Globus pallidus (tissue), 1 donor: ENCODE measurements around the gene TRRAP.

Source experiments
- DNase-seq: peaks from one replicate; pipeline ENCODE4 v3.0.0-alpha.2; 2015; ENCODE audit warnings: low spot score

The TRRAP gene

DNA sequence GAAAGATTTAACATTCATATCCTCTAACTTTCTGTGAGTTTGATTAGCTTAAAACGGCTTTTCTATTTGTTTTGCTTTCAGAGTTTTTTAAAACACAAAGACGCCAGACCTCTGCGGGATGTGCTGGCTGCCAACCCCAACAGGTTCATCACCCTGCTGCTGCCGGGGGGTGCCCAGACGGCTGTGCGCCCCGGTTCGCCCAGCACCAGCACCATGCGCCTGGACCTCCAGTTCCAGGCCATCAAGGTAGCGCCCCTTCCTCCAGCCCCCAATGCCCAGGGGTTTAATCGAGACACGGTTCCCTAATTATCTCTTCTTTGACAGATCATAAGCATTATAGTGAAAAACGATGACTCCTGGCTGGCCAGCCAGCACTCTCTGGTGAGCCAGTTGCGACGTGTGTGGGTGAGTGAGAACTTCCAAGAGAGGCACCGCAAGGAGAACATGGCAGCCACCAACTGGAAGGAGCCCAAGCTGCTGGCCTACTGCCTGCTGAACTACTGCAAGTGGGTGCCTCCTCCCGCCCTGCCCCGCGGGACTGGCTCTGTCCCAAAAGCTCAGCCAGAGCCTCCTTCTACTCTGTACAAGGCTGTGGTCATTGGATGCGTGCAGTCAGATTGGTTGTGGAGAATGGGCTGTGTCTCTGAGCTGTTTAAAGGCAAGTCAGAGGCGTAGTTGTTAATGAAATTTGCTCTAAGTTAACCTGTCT is 71.2 kb downstream of the TRRAP start:
- DNase-seq, result peak; percentile 41

DNA sequence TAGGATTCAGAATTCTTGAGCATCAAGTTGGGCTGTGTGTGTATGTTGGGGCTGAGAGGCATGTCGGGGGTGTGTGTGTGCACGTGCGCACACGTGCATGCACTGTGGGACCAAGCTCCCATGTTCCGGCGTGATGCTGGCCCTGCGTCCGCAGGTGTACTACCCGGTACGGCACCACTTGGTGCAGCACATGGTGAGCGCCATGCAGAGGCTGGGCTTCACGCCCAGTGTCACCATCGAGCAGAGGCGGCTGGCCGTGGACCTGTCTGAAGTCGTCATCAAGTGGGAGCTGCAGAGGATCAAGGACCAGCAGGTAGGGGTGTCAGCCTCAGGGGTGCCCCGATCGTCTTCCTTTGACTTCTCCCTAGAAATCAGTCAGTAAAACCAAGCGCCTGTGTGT is 77.7 kb downstream of the TRRAP start:
- DNase-seq, result no peak

DNA sequence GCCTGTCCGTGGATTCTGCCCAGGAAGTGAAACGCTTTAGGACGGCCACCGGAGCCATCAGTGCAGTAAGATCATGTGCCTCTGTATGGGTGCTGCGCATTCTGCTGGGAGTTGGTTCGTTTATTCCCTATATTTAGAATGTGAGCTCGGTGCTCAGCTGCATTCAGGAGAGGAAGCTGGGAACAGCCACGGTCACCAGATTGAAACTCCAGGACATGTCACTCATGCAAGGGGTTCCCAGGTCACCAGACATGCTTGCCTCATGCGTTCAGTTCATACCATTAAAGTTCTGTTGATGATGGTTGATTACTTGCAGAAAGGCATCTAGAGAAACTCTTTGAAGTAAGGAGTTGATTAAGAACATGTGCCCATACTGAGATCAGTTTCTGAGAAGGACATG is 78.1 kb downstream of the TRRAP start:
- no peak for DNase-seq

DNA sequence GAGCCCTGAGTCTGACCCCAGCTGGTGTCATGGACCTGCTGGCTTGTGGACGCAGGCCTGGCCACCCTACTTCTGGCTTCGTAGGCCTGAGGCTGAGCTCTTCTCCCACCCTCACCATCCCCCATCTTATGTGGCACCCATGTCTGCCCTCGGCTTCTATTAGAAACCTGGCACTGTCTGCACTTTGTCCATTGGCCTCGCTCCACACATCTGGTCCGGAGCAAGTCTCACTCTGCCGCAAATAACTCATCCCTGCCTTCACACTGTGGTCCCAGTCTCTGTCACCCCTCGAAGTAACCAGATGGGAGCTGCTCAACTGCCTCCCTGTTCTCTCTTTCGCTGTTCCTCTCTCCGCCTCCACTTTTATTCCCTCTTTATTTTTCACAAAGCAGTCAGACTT is 78.6 kb downstream of the TRRAP start:
- DNase-seq, result peak; percentile 13

DNA sequence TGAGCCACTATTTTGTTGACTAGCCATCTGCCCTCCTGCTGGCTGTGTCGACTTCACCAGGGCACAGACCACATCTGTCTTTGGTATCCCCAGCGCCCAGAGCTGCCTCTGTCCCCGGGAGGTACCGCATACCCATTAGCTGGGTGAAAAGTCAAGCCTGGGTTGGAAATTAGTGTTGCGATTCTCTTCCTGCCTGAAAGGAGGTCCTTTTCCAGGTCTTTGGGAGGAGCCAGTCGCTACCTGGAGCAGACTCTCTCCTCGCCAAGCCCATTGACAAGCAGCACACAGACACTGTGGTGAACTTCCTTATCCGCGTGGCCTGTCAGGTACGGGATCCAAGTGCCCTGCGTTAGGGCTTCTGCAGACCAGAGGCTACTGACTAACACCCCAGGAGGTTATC is 79.4 kb downstream of the TRRAP start:
- DNase-seq, result no peak

DNA sequence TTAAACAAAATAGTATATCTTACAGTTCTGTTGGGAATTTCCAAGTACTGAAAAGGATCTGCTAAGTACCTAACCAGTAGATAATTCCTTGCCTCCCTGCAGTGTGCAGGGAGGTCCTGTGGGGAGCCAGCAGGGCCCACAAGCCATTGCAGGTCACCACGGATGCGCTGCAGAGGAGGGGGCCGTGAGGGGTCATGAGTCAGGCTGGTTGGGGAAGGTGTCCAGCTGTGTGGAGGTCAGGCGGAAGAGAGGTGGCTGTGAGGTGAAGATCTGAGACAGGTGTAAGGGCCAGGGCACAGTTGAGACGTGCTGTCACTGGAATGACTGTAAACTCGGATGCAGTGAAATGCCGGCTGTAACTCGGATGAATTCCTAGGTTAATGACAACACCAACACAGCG is 80.6 kb downstream of the TRRAP start:
- no peak for DNase-seq

DNA sequence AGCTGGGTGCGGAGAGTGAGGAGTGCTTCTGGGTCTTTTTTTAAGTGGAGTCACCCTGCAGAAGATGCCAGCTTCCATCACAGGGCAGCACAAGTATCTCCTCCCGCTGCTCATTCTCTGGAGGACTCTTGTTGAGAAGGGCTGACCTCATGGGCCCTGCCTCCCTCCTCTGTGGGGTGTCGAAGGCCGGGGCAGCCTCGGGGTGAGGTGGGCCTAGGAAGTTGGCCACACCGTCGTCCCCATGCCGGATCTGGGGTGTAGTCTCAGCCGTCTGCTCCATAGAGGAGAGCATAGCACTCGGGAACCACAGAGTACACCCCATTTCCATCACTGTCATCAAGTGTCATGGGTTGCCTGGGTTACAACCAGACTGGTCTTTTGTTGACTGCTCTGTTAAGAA is 85.0 kb downstream of the TRRAP start:
- no peak for DNase-seq

DNA sequence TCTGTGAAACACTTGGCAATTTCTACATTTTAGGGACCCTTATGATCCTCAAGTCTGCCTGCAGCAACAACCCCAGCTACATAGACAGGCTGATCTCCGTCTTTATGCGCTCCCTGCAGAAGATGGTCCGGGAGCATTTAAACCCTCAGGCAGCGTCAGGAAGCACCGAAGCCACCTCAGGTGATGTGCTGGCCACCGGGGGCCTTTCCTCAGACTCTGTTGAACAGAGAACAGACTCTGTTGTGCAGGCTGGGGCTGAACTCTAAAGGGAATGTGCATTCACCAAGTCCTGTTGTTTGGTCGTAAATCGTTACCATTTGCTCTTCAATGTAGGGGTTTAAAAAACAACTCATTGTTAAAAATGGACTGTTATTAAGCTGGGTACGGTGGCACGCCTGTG is 86.3 kb downstream of the TRRAP start:
- DNase-seq, result no peak

DNA sequence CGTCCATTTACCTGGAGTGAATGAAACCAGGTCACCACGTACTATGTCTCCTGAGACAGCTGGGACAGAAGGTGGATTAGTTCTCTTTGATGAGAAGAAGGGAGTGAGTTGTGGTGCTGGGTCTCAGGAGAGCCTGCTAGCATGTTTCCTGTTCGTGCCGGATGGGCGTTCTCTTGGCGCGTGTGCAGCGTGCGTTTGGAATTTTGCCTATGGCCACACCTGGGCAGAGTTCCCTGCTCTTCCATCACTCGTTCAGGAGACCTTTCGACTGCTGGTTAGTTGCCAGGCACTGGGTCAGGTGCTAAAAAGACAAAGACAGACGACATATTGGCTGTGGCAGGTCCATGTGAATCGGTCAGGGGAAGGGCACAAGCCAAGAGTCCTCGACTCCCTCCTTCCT is 90.3 kb downstream of the TRRAP start:
- no peak for DNase-seq

DNA sequence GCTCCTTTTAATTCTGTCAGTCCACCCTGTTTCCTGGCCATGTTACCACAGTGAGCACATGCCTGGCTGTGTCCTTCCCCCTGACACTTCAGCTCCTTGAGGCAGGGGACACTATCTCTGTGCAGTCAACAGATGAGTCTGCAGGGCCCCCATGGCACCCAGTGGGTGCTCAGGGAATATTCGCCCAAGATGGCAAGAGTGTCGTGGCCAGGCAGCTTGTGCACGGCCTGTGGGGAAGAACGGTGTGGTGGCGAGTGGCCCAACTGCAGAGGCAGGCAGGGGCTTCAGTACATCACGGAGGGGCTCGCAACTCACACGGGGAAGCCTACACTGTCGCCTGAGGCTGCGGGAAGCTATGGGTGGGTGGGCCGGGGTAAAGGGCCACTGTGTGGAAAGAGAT is 91.1 kb downstream of the TRRAP start:
- no peak for DNase-seq

DNA sequence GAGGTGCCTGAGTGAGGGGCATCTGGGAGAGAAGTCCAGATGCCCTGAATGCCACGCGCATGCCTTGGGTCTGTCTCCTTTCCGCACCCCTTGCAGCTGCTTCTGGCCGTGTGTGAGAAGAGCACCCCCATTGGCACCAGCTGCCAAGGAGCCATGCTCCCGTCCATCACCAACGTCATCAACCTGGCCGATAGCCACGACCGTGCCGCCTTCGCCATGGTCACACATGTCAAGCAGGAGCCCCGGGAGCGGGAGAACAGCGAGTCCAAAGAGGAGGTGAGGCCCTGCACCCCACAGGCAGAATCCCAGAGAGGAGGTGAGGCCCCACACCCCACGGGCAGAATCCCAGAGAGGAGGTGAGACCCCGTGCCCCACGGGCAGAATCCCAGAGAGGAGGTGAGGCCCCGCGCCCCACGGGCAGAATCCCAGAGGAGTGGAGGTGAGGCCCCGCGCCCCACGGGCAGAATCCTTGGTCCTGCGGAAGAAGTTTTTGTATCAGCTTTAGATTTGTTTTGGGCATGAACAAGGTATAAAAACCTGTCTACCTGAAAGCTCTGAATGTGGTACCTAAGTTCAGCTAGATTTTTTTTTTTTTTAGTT is 91.8 kb downstream of the TRRAP start:
- no peak for DNase-seq

DNA sequence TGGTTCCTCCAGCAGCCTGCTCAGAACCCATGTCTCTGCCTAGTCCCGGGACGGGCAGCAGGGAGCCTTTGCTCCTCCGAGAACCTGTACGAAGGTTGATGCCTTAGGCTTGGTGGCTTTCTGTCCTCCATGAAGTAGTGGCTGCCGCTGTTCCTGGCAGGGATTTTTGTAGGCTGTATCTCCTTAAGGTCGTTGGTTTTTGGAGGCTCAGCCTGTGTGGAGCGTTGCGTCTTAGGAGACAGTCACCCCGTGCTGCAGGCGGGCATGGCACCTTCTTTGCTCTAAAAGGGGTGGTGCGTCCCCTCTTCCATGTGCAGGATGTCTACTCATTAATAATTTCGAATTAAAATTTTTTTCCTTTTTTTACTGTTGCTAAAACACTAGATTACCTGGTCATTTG is 92.5 kb downstream of the TRRAP start:
- no peak for DNase-seq

DNA sequence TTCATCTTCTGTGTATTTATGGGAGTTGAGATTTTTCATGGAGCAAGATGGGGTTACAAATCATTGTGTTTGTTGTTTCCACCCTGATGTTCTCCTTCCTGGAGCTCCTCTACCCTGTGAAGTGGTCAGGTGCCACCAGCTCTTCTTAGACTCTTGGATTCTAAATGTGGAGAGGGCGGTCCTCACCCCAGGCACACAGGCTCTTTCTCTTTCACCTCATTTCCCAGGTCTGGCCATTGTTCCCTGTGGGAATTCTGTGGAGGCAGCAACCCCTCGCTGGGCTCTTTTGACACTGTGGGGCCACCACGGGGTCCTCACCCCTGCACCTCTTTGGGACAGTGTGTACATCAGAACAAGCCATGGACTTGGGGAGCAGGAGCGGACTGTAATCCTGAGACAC is 95.9 kb downstream of the TRRAP start:
- no peak for DNase-seq

DNA sequence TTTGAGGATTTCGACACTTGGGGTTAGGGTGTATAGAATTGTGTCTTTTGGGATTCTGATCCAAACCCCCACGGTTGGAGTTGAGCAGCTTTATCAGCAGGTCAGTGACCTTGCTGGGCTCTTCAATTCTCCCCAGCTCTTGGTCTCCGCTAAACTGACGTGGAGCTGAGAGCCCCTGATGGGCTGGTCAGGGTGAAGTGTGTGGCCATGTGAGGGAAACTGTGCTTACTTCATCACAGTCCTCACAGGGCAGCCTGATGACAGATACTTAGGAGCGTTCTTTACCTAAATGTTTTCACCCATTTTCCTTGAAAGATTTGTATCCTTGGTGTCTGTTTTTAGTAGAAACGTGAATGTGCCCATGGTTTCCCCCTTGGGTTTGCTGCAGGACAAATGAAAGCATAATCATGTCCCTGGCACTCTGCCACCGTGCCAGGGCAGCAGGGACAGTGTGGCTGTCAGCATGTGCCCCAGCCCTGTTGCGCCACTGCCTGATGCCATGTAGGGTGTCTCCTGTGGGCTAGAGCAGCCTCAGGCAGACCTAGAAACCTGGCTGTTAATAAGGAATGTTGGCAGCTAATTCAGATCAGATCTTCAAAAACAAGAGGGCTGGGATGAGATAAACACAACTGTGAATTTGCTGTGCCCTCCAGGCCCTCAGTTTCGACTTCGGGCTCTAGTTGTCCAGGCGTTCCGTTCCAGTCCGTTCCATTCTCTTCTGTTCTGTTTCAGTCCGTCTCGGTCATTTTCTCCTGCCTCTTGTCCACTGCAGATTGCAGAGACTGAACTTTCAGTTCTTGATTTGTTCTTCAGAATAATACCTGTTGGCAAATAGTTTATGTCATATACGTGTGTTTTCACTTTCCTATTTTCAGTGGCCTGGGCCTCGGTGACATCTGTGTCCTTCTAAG is 96.8 kb downstream of the TRRAP start:
- DNase-seq, result peak; percentile 39

DNA sequence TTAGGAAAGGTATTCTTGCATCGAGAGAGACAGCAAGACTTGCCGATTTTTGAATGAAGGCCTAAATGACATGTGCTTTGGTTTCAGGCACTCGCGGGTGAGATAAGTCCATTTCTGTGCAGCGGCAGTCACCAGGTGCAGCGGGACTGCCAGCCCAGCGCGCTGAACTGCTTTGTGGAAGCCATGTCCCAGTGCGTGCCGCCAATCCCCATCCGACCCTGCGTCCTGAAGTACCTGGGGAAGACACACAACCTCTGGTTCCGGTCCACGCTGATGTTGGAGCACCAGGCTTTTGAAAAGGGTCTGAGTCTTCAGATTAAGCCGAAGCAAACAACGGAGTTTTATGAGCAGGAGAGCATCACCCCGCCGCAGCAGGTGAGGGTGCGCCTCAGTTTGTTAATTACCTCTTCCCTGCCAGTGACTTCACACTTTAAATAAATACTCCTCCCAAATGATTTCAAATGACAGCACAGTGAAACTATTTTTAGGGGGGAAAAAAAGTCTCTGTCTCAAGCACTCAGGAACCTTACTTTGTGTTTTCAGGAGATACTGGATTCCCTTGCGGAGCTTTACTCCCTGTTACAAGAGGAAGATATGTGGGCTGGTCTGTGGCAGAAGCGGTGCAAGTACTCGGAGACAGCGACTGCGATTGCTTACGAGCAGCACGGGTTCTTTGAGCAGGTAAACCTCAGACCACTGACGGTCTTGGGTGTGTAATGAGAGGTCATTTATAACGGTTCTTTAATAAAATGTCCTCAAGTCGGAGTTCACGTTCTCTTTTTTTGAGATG is 98.3 kb downstream of the TRRAP start:
- DNase-seq, result no peak

DNA sequence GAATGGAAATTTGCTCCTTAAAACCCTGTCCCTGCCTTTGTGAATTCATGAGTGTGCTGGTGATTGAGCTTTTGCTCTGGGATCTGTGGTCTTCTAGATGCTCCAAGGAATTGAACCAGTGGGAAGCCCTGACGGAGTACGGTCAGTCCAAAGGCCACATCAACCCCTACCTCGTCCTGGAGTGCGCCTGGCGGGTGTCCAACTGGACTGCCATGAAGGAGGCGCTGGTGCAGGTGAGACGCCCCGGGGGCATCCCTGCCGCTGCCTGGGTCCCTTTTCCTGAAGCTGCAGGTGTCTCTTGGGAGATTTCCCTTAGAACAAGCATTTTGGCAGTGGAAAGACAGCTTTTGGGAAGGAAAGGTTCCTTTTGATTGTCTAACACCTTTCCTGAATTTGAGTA is 100.3 kb downstream of the TRRAP start:
- no peak for DNase-seq

DNA sequence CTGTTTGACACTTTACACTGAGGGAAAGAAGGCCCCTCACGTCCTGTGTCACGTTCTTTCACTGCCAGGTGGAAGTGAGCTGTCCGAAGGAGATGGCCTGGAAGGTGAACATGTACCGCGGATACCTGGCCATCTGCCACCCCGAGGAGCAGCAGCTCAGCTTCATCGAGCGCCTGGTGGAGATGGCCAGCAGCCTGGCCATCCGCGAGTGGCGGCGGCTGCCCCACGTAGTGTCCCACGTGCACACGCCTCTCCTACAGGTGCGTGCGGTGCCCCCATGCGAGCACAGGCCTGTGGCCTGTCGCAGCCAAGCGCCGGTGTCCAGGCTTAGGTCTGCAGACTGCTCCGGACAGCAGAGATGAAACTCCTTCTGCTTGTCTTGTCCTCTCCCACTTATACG is 103.4 kb downstream of the TRRAP start:
- DNase-seq, result no peak

DNA sequence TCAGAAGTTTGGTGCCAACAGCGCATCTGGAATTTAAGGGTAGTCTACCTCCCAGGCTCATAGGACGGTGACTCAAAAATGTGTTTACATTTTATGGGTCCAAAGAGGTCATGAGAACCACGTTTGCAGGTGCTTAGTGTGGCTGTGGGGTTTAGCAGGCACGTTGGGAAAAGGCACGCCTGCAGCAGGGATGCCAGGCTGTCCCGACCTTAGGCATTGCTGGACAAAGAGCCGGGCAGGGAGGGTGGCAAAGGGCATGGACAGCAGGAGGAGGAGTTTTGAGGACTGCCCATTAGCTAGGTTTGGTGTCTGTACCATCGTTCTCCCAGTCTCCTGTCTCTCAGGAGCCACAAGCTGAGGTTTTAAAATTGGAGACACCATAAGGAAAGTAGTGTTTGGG is 104.4 kb downstream of the TRRAP start:
- no peak for DNase-seq

DNA sequence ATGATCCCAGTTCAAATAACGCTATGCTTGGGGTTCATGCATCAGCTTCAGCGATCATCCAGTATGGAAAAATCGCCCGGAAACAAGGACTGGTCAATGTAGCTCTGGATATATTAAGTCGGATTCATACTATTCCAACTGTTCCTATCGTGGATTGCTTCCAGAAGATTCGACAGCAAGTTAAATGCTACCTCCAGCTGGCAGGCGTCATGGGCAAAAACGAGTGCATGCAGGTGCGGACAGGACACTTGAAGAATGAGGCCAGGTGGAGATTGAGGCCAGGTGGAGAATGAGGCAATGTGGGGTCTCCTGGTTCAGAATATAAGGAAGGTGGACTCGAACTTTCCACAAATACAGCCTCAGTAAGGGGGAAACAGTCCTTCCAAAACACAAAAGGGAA is 105.8 kb downstream of the TRRAP start:
- DNase-seq, result no peak

DNA sequence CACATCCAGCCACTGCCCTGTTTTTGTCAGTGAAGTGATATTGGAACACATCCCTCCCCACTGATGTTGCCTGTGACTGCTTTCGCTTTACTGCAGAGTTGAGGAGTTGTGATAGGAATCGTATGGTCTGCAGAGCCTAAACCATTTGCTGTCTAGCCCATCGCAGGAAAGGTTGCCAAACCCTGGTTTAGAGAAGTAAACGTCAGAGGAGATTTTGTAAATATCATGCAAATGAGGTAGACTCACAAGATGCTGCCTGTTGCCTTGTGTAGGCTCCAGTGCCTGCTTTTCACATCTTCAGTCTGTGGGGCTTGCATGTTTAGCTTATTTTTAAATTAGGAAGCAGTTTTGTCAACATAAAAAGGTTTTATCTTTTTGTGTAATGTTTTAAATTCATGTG is 107.1 kb downstream of the TRRAP start:
- DNase-seq, result no peak

DNA sequence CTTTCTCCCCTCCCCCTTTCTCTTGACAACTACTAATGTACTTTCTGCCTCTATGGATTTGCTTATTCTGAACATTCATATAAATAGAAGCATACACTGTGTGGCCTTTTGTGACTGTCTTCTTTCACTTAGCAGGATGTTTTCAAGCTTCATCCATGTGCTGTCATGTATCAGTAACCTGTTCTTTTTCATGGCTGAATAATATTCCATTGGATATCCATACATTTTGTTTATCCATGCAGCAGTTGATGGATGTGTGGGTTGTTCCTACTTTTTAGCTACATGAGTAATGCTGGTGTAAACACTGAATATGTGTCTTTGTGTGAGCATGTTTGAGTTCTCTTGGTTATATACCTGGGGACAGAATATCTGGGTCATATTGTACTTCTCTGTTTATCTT is 107.6 kb downstream of the TRRAP start:
- no peak for DNase-seq

DNA sequence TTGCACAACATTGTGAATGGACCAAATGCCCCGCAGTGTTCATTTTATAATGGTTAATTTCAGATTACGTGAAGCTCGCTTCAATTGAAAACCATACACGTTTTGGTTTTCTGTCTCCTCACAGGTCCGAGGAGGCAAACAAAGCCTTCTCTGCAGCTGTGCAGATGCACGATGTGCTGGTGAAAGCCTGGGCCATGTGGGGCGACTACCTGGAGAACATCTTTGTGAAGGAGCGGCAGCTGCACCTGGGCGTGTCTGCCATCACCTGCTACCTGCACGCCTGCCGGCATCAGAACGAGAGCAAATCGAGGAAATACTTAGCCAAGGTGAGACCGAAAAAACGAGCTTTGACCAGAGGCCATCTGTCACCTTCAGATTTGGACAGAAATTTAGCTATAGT is 110.3 kb downstream of the TRRAP start:
- no peak for DNase-seq
